ENCODE results near the gene INIP. TPM values are rescaled to one million over a fixed set of nuclear protein-coding genes. Genes with fewer than 3 reads are reported as not detected.

INIP gene
- total and polyA plus RNA-seq, 7 experiments from 2014 or later = 13.8 to 63.1 (median 32.2) TPM

- Histone ChIP-seq H3K27me3 (ENCODE audit: control insufficient read depth in 2 of 2, insufficient read depth in 2 of 2, low read length in 2 of 2) (no peaks in the 10 kb centered on the region), H3K27ac (ENCODE audit: low read depth, low read length) (no peak overlapping the region), H3K4me1 (ENCODE audit: control insufficient read depth in 2 of 2, insufficient read depth in 2 of 2, low read length in 2 of 2) (no peaks in the 10 kb centered on the region), H3K36me3 (ENCODE audit: control insufficient read depth in 2 of 3, insufficient read depth in 3 of 3, low read length in 3 of 3) (peaks cover 0 to 20% (median 3%) of the 10 kb centered on the region in 3 experiments), H3K9me3 (ENCODE audit: control insufficient read depth in 2 of 3, low read length in 3 of 3) (no peaks in the 10 kb centered on the region), H3K4me3 (ENCODE audit: low read length) (no peak overlapping the region)
- Mint-ChIP-seq H3K27me3 (no peaks in the 10 kb centered on the region), H3K4me3 (no peak overlapping the region), H3K4me1 (peaks cover 7 to 24% (median 16%) of the 10 kb centered on the region in 7 donors), H3K9me3 (no peaks in the 10 kb centered on the region), H3K27ac (no peak overlapping the region), H3K36me3 (peaks cover 4 to 41% (median 22%) of the 10 kb centered on the region in 5 donors)
- DNase-seq (no peak), ATAC-seq (no peak)
- POLR2A ChIA-PET = no interaction called here
- CTCF ChIA-PET = no interaction called here
- intact Hi-C loops (cut with micrococcal nuclease) = no loop called here
Measured at GRCh38 chr9:112699230-112699629, 18.7 kb downstream of the INIP start.

- Mint-ChIP-seq H3K4me1 (peaks cover 5 to 17% (median 10%) of the 10 kb centered on the region in 7 donors), H3K27ac (peak overlapping the region in 2 of 9 donors; percentile 12 to 14), H3K4me3 (no peak overlapping the region), H3K9me3 (no peaks in the 10 kb centered on the region), H3K36me3 (peaks cover 4 to 56% (median 31%) of the 10 kb centered on the region in 5 donors), H3K27me3 (no peaks in the 10 kb centered on the region)
- no peak overlapping the region for H3K4me3 ChIP-seq (ENCODE audit: low read length)
- CTCF ChIA-PET = no interaction called here
- H3K9me3 ChIP-seq (ENCODE audit: control insufficient read depth in 2 of 3, low read length in 3 of 3) = no peaks in the 10 kb centered on the region
- ATAC-seq (no peak), DNase-seq (no peak)
- no peaks in the 10 kb centered on the region for H3K27me3 ChIP-seq (ENCODE audit: control insufficient read depth in 2 of 2, insufficient read depth in 2 of 2, low read length in 2 of 2)
- H3K4me1 ChIP-seq (ENCODE audit: control insufficient read depth in 2 of 2, insufficient read depth in 2 of 2, low read length in 2 of 2) = no peaks in the 10 kb centered on the region
- peaks cover 0 to 41% (median 8%) of the 10 kb centered on the region in 3 experiments for H3K36me3 ChIP-seq (ENCODE audit: control insufficient read depth in 2 of 3, insufficient read depth in 3 of 3, low read length in 3 of 3)
- intact Hi-C loops (cut with micrococcal nuclease) = no loop called here
- POLR2A ChIA-PET = no interaction called here
- H3K27ac ChIP-seq (ENCODE audit: low read depth, low read length) = no peak overlapping the region
Measured at GRCh38 chr9:112696461-112696860, 21.5 kb downstream of the INIP start.

GRCh38 chr9:112694706-112695555 lies 23.0 kb downstream of the INIP start:
- H3K27ac ChIP-seq (ENCODE audit: low read depth, low read length) = no peak overlapping the region
- no peaks in the 10 kb centered on the region for H3K9me3 ChIP-seq (ENCODE audit: control insufficient read depth in 2 of 3, low read length in 3 of 3)
- ChIA-PET POLR2A (no interaction called here), CTCF (interaction anchor here (0.6 kb wide), 1 partner anchor 306 kb away, joined by 5 read pairs; no protein-coding TSS in a partner anchor)
- H3K4me3 Mint-ChIP-seq = no peak overlapping the region
- no peaks in the 10 kb centered on the region for H3K27me3 ChIP-seq (ENCODE audit: control insufficient read depth in 2 of 2, insufficient read depth in 2 of 2, low read length in 2 of 2)
- intact Hi-C loops (cut with micrococcal nuclease) = no loop called here
- peaks cover 11 to 59% (median 36%) of the 10 kb centered on the region in 5 donors for H3K36me3 Mint-ChIP-seq
- no peaks in the 10 kb centered on the region for H3K4me1 ChIP-seq (ENCODE audit: control insufficient read depth in 2 of 2, insufficient read depth in 2 of 2, low read length in 2 of 2)
- DNase-seq = no peak
- no peak for ATAC-seq
- no peaks in the 10 kb centered on the region for H3K27me3 Mint-ChIP-seq
- H3K4me1 Mint-ChIP-seq = peaks cover 4 to 16% (median 10%) of the 10 kb centered on the region in 7 donors
- H3K27ac Mint-ChIP-seq = peak overlapping the region in 2 of 9 donors; percentile 49 to 62
- no peaks in the 10 kb centered on the region for H3K9me3 Mint-ChIP-seq
- H3K36me3 ChIP-seq (ENCODE audit: control insufficient read depth in 2 of 3, insufficient read depth in 3 of 3, low read length in 3 of 3) = peaks cover 0 to 50% (median 8%) of the 10 kb centered on the region in 3 experiments
- no peak overlapping the region for H3K4me3 ChIP-seq (ENCODE audit: low read length)

GRCh38 chr9:112689161-112689740 lies 28.7 kb downstream of the INIP start:
- H3K36me3 Mint-ChIP-seq = peaks cover 7 to 68% (median 52%) of the 10 kb centered on the region in 5 donors

GRCh38 chr9:112680731-112681402 lies 37.0 kb downstream of the INIP start:
- H3K4me1 Mint-ChIP-seq = peaks cover 4 to 19% (median 9%) of the 10 kb centered on the region in 7 donors
- intact Hi-C loops (cut with micrococcal nuclease) = no loop called here
- no peak for DNase-seq
- Histone ChIP-seq H3K27ac (ENCODE audit: low read depth, low read length) (no peak overlapping the region), H3K4me1 (ENCODE audit: control insufficient read depth in 2 of 2, insufficient read depth in 2 of 2, low read length in 2 of 2) (no peaks in the 10 kb centered on the region), H3K9me3 (ENCODE audit: control insufficient read depth in 2 of 3, low read length in 3 of 3) (peaks cover 0 to 22% (median 0%) of the 10 kb centered on the region in 3 experiments), H3K36me3 (ENCODE audit: control insufficient read depth in 2 of 3, insufficient read depth in 3 of 3, low read length in 3 of 3) (peaks cover 0 to 5% (median 4%) of the 10 kb centered on the region in 3 experiments), H3K4me3 (ENCODE audit: low read length) (no peak overlapping the region), H3K27me3 (ENCODE audit: control insufficient read depth in 2 of 2, insufficient read depth in 2 of 2, low read length in 2 of 2) (no peaks in the 10 kb centered on the region)
- peak overlapping the region in 1 of 9 donors; percentile 12 for H3K27ac Mint-ChIP-seq
- peaks cover 14 to 42% (median 21%) of the 10 kb centered on the region in 11 donors for H3K9me3 Mint-ChIP-seq
- H3K4me3 Mint-ChIP-seq = no peak overlapping the region
- H3K36me3 Mint-ChIP-seq = peaks cover 15 to 43% (median 23%) of the 10 kb centered on the region in 5 donors
- H3K27me3 Mint-ChIP-seq = peaks cover 0 to 7% (median 0%) of the 10 kb centered on the region in 5 donors
- ATAC-seq = no peak
- CTCF ChIA-PET = no interaction called here
- POLR2A ChIA-PET = interaction anchor here (0.7 kb wide), 1 partner anchor 26 kb away, joined by 3 read pairs; no protein-coding TSS in a partner anchor

More at GRCh38 chr9:112689161-112689740, 28.7 kb downstream of the INIP start:
- Mint-ChIP-seq H3K4me3 (no peak overlapping the region), H3K27ac (peak overlapping the region in 1 of 9 donors; percentile 30), H3K27me3 (no peaks in the 10 kb centered on the region), H3K9me3 (no peaks in the 10 kb centered on the region), H3K4me1 (peaks cover 0 to 7% (median 0%) of the 10 kb centered on the region in 7 donors)
- intact Hi-C loops (cut with micrococcal nuclease) = no loop called here
- H3K4me3 ChIP-seq (ENCODE audit: low read length) = no peak overlapping the region
- ATAC-seq (no peak), DNase-seq (no peak)
- H3K27me3 ChIP-seq (ENCODE audit: control insufficient read depth in 2 of 2, insufficient read depth in 2 of 2, low read length in 2 of 2) = no peaks in the 10 kb centered on the region
- H3K9me3 ChIP-seq (ENCODE audit: control insufficient read depth in 2 of 3, low read length in 3 of 3) = no peaks in the 10 kb centered on the region
- no peak overlapping the region for H3K27ac ChIP-seq (ENCODE audit: low read depth, low read length)
- ChIA-PET CTCF (no interaction called here), POLR2A (no interaction called here)
- peaks cover 0 to 61% (median 19%) of the 10 kb centered on the region in 3 experiments for H3K36me3 ChIP-seq (ENCODE audit: control insufficient read depth in 2 of 3, insufficient read depth in 3 of 3, low read length in 3 of 3)
- H3K4me1 ChIP-seq (ENCODE audit: control insufficient read depth in 2 of 2, insufficient read depth in 2 of 2, low read length in 2 of 2) = no peaks in the 10 kb centered on the region

- no peaks in the 10 kb centered on the region for H3K4me1 ChIP-seq (ENCODE audit: control insufficient read depth in 2 of 2, insufficient read depth in 2 of 2, low read length in 2 of 2)
Measured at GRCh38 chr9:112677040-112677439, 40.9 kb downstream of the INIP start.

More at GRCh38 chr9:112677040-112677439, 40.9 kb downstream of the INIP start:
- no peaks in the 10 kb centered on the region for H3K27me3 ChIP-seq (ENCODE audit: control insufficient read depth in 2 of 2, insufficient read depth in 2 of 2, low read length in 2 of 2)
- peaks cover 13 to 34% (median 19%) of the 10 kb centered on the region in 11 donors for H3K9me3 Mint-ChIP-seq
- H3K27me3 Mint-ChIP-seq = peaks cover 0 to 7% (median 4%) of the 10 kb centered on the region in 5 donors
- H3K4me3 Mint-ChIP-seq = no peak overlapping the region
- H3K36me3 ChIP-seq (ENCODE audit: control insufficient read depth in 2 of 3, insufficient read depth in 3 of 3, low read length in 3 of 3) = no peaks in the 10 kb centered on the region
- H3K4me3 ChIP-seq (ENCODE audit: low read length) = no peak overlapping the region
- H3K27ac ChIP-seq (ENCODE audit: low read depth, low read length) = no peak overlapping the region
- POLR2A ChIA-PET = no interaction called here
- no peak for ATAC-seq
- H3K27ac Mint-ChIP-seq = no peak overlapping the region
- H3K9me3 ChIP-seq (ENCODE audit: control insufficient read depth in 2 of 3, low read length in 3 of 3) = peaks cover 0 to 18% (median 0%) of the 10 kb centered on the region in 3 experiments
- H3K36me3 Mint-ChIP-seq = peaks cover 5 to 24% (median 15%) of the 10 kb centered on the region in 5 donors
- DNase-seq = no peak
- intact Hi-C loops (cut with micrococcal nuclease) = no loop called here
- CTCF ChIA-PET = no interaction called here
- H3K4me1 Mint-ChIP-seq = peaks cover 0 to 8% (median 1%) of the 10 kb centered on the region in 7 donors
